ENCODE data around the gene MRPS18A.

The MRPS18A gene

DNA sequence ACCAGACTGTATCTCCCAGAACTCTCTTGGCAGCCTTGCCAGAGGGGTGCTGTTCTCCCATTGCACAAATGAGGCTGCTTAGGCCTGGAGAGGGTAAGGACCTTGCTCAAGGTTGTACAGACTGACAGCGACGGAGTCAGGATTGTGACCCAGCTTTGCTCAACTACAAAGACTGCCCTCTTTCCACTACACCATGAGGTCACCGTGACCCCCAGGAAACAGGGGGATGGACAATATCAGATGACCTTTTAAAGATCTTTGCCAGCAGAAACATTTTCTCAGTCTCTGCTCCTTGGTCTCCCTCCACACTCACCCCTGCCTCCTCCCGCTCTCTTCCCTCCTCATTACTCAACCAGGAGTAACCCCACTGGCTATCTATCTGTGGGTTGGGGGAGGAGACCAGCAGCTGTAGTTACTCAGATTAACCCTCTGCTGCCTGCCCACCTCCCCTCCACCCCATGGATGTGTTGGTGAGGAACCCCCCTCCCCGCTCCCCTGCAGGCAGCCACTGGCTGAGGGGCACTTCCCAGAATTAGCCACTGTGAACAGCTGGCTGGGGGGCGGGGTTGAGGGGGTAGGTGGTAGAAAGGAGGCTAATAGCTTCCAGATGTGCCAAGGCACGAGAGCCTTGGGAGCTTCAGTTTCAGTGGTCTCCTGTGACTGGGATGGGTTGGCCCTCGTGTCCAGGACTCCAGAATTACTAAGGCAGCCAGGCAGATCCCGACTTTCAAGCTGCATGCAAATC, 26.9 kb upstream of the MRPS18A start:
- Mint-ChIP-seq H3K27ac (ENCODE audit: low read depth) (no peak overlapping the region), H3K36me3 (ENCODE audit: insufficient read depth) (no peaks in the 10 kb centered on the region), H3K4me1 (no peaks in the 10 kb centered on the region), H3K9me3 (no peaks in the 10 kb centered on the region), H3K4me3 (no peak overlapping the region), H3K27me3 (peaks cover 44% of the 10 kb centered on the region)
- no peak for DNase-seq (ENCODE audit: low spot score in 2 of 2)
- no peak for ATAC-seq (replicated peaks; ENCODE audit: extremely low read depth, poor library complexity, severe bottlenecking)

DNA sequence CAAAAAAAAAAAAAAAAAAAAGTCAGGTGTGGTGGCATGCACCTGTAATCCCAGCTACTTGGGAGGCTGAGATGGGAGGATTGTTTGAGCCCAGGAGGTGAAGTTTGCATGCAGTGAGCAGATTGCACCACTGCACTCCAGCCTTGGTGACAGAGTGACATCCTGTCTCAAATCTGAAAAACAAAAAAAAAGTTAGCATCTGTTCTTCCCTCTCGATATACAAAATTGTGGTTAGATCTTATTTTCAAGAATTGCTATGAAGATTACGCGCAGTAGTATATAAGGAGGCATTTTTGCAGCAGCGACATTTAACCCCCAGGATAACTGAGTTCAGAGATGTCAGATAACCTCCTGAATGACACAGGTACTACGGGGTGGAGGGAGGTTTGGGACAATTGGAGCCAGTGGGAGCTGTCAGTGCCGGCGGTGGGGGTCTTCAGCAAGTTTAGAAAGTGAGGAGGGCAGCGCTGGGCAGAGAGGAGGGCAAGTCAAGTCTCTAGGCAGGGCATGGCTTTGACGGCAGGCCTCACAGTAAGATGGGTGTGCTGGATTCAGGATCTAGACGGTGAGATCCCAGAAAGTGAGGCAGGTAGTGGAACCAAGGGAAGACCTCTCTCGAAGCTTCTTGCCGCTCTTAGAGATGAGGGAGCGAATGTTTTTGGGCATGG, 26.2 kb upstream of the MRPS18A start:
- DNase-seq (ENCODE audit: low spot score in 2 of 2), result no peak
- Mint-ChIP-seq H3K9me3 (no peaks in the 10 kb centered on the region), H3K27me3 (peaks cover 48% of the 10 kb centered on the region), H3K27ac (ENCODE audit: low read depth) (no peak overlapping the region), H3K4me3 (no peak overlapping the region), H3K4me1 (no peaks in the 10 kb centered on the region), H3K36me3 (ENCODE audit: insufficient read depth) (peaks cover 2% of the 10 kb centered on the region)
- no peak for ATAC-seq (replicated peaks; ENCODE audit: extremely low read depth, poor library complexity, severe bottlenecking)

- ATAC-seq (replicated peaks; ENCODE audit: extremely low read depth, poor library complexity, severe bottlenecking) (no peak), DNase-seq (ENCODE audit: low spot score in 2 of 2) (no peak)
- Mint-ChIP-seq H3K27me3 (peaks cover 44% of the 10 kb centered on the region), H3K9me3 (no peaks in the 10 kb centered on the region), H3K27ac (ENCODE audit: low read depth) (peak overlapping the region; percentile 16), H3K36me3 (ENCODE audit: insufficient read depth) (peaks cover 2% of the 10 kb centered on the region), H3K4me1 (no peaks in the 10 kb centered on the region), H3K4me3 (no peak overlapping the region)
Observed at GRCh38 chr6:43712579-43712978, 25.0 kb upstream of the MRPS18A start.

GRCh38 chr6:43710576-43710975, 23.0 kb upstream of the MRPS18A start:
- ATAC-seq (replicated peaks; ENCODE audit: extremely low read depth, poor library complexity, severe bottlenecking), result no peak
- H3K27me3 Mint-ChIP-seq, result peaks cover 64% of the 10 kb centered on the region
- H3K4me1 Mint-ChIP-seq, result peaks cover 7% of the 10 kb centered on the region
- no peak overlapping the region for H3K4me3 Mint-ChIP-seq
- DNase-seq (ENCODE audit: low spot score in 2 of 2), result no peak
- no peaks in the 10 kb centered on the region for H3K9me3 Mint-ChIP-seq
- H3K36me3 Mint-ChIP-seq (ENCODE audit: insufficient read depth), result peaks cover 2% of the 10 kb centered on the region
- H3K27ac Mint-ChIP-seq (ENCODE audit: low read depth), result no peak overlapping the region

- H3K4me1 Mint-ChIP-seq, result peaks cover 7% of the 10 kb centered on the region
- ATAC-seq (replicated peaks; ENCODE audit: extremely low read depth, poor library complexity, severe bottlenecking) (no peak), DNase-seq (ENCODE audit: low spot score in 2 of 2) (no peak)
- no peak overlapping the region for H3K4me3 Mint-ChIP-seq
- peaks cover 71% of the 10 kb centered on the region for H3K27me3 Mint-ChIP-seq
- no peak overlapping the region for H3K27ac Mint-ChIP-seq (ENCODE audit: low read depth)
- peaks cover 2% of the 10 kb centered on the region for H3K36me3 Mint-ChIP-seq (ENCODE audit: insufficient read depth)
- no peaks in the 10 kb centered on the region for H3K9me3 Mint-ChIP-seq
Observed at GRCh38 chr6:43709654-43710303, 22.2 kb upstream of the MRPS18A start.

DNA sequence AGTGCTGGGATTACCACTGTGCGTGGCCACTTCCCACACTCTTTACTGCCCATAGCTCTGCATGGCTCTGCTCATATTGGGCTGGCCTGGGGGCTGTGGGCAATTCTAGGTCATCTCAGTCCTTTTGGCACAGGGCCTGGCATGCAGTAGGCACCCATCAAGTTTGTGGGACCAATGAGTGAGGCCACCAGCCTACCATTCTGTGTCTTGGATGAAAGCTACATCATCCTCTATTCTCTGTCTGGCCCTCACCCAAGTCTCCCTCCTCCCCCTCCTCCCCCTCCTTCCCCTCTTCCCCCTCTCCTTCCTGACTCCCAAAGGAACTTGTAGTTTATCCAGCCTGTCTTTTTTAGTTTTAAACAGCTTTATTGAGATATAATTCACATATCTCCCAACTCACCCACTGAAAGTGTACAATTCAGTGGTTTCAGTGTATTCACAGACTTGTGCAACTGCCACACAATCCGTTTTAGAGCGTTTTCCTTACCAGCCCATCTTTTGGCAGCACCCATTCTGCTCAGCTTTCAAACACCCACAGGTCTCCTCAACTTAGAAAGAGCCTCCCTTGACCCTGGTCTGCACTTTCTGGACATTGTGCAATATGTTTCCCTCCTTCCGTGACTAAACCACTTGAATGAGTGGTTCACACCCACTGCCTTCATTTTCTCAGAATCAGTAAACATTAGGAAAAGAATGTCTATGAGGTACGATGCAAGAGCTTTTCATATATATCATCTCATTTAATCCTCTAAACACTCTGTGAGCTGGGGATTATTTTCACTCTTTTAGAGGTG, 21.5 kb upstream of the MRPS18A start:
- DNase-seq (ENCODE audit: low spot score in 2 of 2) (no peak), ATAC-seq (replicated peaks; ENCODE audit: extremely low read depth, poor library complexity, severe bottlenecking) (no peak)
- Mint-ChIP-seq H3K4me1 (peaks cover 7% of the 10 kb centered on the region), H3K4me3 (no peak overlapping the region), H3K27ac (ENCODE audit: low read depth) (no peak overlapping the region), H3K9me3 (no peaks in the 10 kb centered on the region), H3K27me3 (peaks cover 75% of the 10 kb centered on the region), H3K36me3 (ENCODE audit: insufficient read depth) (peaks cover 2% of the 10 kb centered on the region)

GRCh38 chr6:43707767-43708166, 20.2 kb upstream of the MRPS18A start:
- no peak for ATAC-seq (replicated peaks; ENCODE audit: extremely low read depth, poor library complexity, severe bottlenecking)
- no peak overlapping the region for H3K27ac Mint-ChIP-seq (ENCODE audit: low read depth)
- DNase-seq (ENCODE audit: low spot score in 2 of 2), result no peak
- H3K36me3 Mint-ChIP-seq (ENCODE audit: insufficient read depth), result peaks cover 2% of the 10 kb centered on the region
- peaks cover 7% of the 10 kb centered on the region for H3K4me1 Mint-ChIP-seq
- H3K4me3 Mint-ChIP-seq, result no peak overlapping the region
- H3K9me3 Mint-ChIP-seq, result no peaks in the 10 kb centered on the region
- H3K27me3 Mint-ChIP-seq, result peaks cover 76% of the 10 kb centered on the region

GRCh38 chr6:43707269-43707668, 19.7 kb upstream of the MRPS18A start:
- Mint-ChIP-seq H3K36me3 (ENCODE audit: insufficient read depth) (peaks cover 5% of the 10 kb centered on the region), H3K27ac (ENCODE audit: low read depth) (no peak overlapping the region), H3K9me3 (no peaks in the 10 kb centered on the region), H3K4me3 (no peak overlapping the region), H3K27me3 (peaks cover 76% of the 10 kb centered on the region), H3K4me1 (peaks cover 7% of the 10 kb centered on the region)
- no peak for ATAC-seq (replicated peaks; ENCODE audit: extremely low read depth, poor library complexity, severe bottlenecking)
- DNase-seq (ENCODE audit: low spot score in 2 of 2), result no peak

GRCh38 chr6:43706788-43707187, 19.2 kb upstream of the MRPS18A start:
- DNase-seq (ENCODE audit: low spot score in 2 of 2), result no peak
- H3K27ac Mint-ChIP-seq (ENCODE audit: low read depth), result no peak overlapping the region
- H3K4me1 Mint-ChIP-seq, result peaks cover 7% of the 10 kb centered on the region
- peaks cover 76% of the 10 kb centered on the region for H3K27me3 Mint-ChIP-seq
- no peak for ATAC-seq (replicated peaks; ENCODE audit: extremely low read depth, poor library complexity, severe bottlenecking)
- no peaks in the 10 kb centered on the region for H3K9me3 Mint-ChIP-seq
- H3K4me3 Mint-ChIP-seq, result no peak overlapping the region
- peaks cover 5% of the 10 kb centered on the region for H3K36me3 Mint-ChIP-seq (ENCODE audit: insufficient read depth)

- H3K27me3 Mint-ChIP-seq, result peaks cover 76% of the 10 kb centered on the region
- H3K4me3 Mint-ChIP-seq, result no peak overlapping the region
- H3K9me3 Mint-ChIP-seq, result no peaks in the 10 kb centered on the region
- no peak overlapping the region for H3K27ac Mint-ChIP-seq (ENCODE audit: low read depth)
- DNase-seq (ENCODE audit: low spot score in 2 of 2) (no peak), ATAC-seq (replicated peaks; ENCODE audit: extremely low read depth, poor library complexity, severe bottlenecking) (no peak)
- peaks cover 5% of the 10 kb centered on the region for H3K36me3 Mint-ChIP-seq (ENCODE audit: insufficient read depth)
- H3K4me1 Mint-ChIP-seq, result peaks cover 7% of the 10 kb centered on the region
Observed at GRCh38 chr6:43705996-43706395, 18.4 kb upstream of the MRPS18A start.

GRCh38 chr6:43703512-43704429, 16.2 kb upstream of the MRPS18A start:
- Mint-ChIP-seq H3K9me3 (no peaks in the 10 kb centered on the region), H3K27me3 (peaks cover 77% of the 10 kb centered on the region), H3K27ac (ENCODE audit: low read depth) (no peak overlapping the region), H3K4me3 (no peak overlapping the region), H3K36me3 (ENCODE audit: insufficient read depth) (peaks cover 2% of the 10 kb centered on the region), H3K4me1 (peaks cover 7% of the 10 kb centered on the region)
- ATAC-seq (replicated peaks; ENCODE audit: extremely low read depth, poor library complexity, severe bottlenecking) (no peak), DNase-seq (ENCODE audit: low spot score in 2 of 2) (no peak)
